ENCODE data around the gene BLVRA. TPM values are rescaled to one million over a fixed set of nuclear protein-coding genes. Genes with fewer than 3 reads are reported as not detected.

BLVRA gene
- total RNA-seq, 5 donors from 2014 or later (not counting 1 experiment from before 2014, with no cell fraction given) = 14.1 to 21.3 (median 17.3) TPM

DNA sequence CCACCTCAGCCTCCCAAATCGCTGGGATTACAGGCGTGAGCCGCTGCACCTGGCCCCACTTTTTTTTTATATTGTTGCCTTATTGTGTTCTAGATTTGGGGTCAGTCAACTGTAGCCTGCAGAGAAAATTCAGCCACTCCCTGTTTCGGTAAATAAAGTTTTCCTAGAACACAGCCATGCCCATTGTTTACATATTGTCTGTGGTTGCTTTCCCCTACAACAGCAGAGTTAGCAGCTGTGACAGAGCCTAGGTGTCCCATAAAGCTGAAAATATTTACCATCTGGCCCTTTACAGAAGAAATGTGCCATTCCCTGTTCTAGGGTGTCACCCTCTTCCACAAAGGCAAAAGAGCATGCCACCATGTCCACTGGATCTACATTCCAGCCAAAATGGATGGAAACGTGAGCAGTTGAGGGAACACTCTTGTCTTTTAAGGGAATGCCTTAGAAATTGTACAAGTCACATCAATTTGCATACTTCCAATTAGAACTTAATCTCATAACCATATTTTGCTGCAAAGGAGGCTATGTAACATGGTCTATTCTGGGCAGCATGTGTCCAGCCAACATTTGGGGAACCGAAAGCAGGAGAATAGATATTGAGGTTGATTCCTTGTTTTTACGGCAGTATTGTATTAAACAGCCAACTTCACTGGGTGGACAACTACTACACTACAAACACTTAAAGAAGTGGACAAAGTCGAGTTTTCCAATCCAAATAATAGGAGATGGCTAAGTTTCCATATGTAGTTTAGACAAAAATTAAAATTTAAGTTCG, 11.0 kb upstream of the BLVRA start:
- no peaks in the 10 kb centered on the region for H3K9me3 ChIP-seq
- no peaks in the 10 kb centered on the region for H3K4me1 ChIP-seq (ENCODE audit: control insufficient read depth in 1 of 2, extremely low read depth in 1 of 2, insufficient read depth in 2 of 2, low read length in 2 of 2)
- WGBS (ENCODE audit: insufficient coverage) = 80% methylated on average over 1 of the region's 9 CpGs
- no peak overlapping the region for H3K27ac Mint-ChIP-seq
- no peak overlapping the region for H3K4me3 Mint-ChIP-seq
- CTCF ChIA-PET = interaction anchor here in 1 of 2 donors (0.6 kb wide), 1 partner anchor 880 kb away, joined by 3 read pairs; no protein-coding TSS in a partner anchor
- peaks cover 0 to 3% (median 0%) of the 10 kb centered on the region in 3 donors for H3K4me1 Mint-ChIP-seq
- no peaks in the 10 kb centered on the region for H3K36me3 ChIP-seq (ENCODE audit: control insufficient read depth in 2 of 2, extremely low read depth in 1 of 2, insufficient read depth in 1 of 2, low read length in 1 of 2)
- H3K9me3 Mint-ChIP-seq = no peaks in the 10 kb centered on the region
- H3K4me3 ChIP-seq (ENCODE audit: control insufficient read depth in 1 of 2, extremely low read depth in 1 of 2, low read length in 1 of 2) = no peak overlapping the region
- POLR2A ChIA-PET = no interaction called here
- H3K27me3 Mint-ChIP-seq = peaks cover 0 to 3% of the 10 kb centered on the region in 2 donors
- H3K27me3 ChIP-seq (replicated peaks in 1 of 2; ENCODE audit: control insufficient read depth in 2 of 2, extremely low read depth in 1 of 2, insufficient read depth in 2 of 2, low read length in 1 of 2) = peaks cover 0 to 6% of the 10 kb centered on the region in 2 experiments
- no peaks in the 10 kb centered on the region for H3K36me3 Mint-ChIP-seq
- H3K27ac ChIP-seq (ENCODE audit: low read length) = no peak overlapping the region
- ATAC-seq (replicated peaks in 1 of 4) (no peak), DNase-seq (no peak)

DNA sequence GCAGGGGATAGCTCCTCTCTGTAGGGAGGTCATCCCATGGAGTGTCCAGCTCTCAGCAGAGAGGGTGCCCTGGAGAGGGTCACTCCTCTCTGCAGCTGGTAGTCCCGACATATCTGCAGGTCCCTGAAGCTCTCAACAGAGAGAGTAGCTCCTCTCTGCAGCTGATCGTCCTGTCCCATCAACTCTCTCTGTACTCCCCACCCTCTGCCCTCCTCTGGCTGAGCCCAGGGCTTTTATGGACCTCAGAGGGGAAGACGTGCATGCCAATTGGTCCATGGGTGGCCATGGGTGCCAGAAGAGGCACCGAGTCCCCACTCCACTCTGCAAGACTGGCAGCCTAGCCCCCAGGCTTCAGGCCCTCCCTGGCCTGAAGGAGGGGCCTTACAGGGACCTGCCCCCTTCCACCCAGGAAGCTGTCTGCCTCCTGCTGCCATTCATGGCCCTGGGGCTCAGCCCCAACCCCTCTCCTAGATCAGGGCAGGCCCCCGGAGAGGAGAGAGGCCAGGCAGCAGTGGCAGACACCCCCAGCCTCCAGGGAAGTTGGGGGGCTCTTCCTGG, 9.0 kb upstream of the BLVRA start:
- Mint-ChIP-seq H3K27me3 (peaks cover 0 to 3% of the 10 kb centered on the region in 2 donors), H3K27ac (no peak overlapping the region), H3K36me3 (no peaks in the 10 kb centered on the region), H3K4me1 (peaks cover 0 to 3% (median 0%) of the 10 kb centered on the region in 3 donors), H3K4me3 (no peak overlapping the region), H3K9me3 (no peaks in the 10 kb centered on the region)
- ChIA-PET CTCF (no interaction called here), POLR2A (no interaction called here)
- Histone ChIP-seq H3K36me3 (ENCODE audit: control insufficient read depth in 2 of 2, extremely low read depth in 1 of 2, insufficient read depth in 1 of 2, low read length in 1 of 2) (no peaks in the 10 kb centered on the region), H3K9me3 (no peaks in the 10 kb centered on the region), H3K4me3 (ENCODE audit: control insufficient read depth in 1 of 2, extremely low read depth in 1 of 2, low read length in 1 of 2) (no peak overlapping the region), H3K27ac (ENCODE audit: low read length) (no peak overlapping the region), H3K27me3 (replicated peaks in 1 of 2; ENCODE audit: control insufficient read depth in 2 of 2, extremely low read depth in 1 of 2, insufficient read depth in 2 of 2, low read length in 1 of 2) (peaks cover 0 to 6% of the 10 kb centered on the region in 2 experiments), H3K4me1 (ENCODE audit: control insufficient read depth in 1 of 2, extremely low read depth in 1 of 2, insufficient read depth in 2 of 2, low read length in 2 of 2) (no peaks in the 10 kb centered on the region)
- no peak for ATAC-seq (replicated peaks in 1 of 4)
- WGBS (ENCODE audit: insufficient coverage) = 84% methylated on average over 4 of the region's 5 CpGs
- no peak for DNase-seq

DNA sequence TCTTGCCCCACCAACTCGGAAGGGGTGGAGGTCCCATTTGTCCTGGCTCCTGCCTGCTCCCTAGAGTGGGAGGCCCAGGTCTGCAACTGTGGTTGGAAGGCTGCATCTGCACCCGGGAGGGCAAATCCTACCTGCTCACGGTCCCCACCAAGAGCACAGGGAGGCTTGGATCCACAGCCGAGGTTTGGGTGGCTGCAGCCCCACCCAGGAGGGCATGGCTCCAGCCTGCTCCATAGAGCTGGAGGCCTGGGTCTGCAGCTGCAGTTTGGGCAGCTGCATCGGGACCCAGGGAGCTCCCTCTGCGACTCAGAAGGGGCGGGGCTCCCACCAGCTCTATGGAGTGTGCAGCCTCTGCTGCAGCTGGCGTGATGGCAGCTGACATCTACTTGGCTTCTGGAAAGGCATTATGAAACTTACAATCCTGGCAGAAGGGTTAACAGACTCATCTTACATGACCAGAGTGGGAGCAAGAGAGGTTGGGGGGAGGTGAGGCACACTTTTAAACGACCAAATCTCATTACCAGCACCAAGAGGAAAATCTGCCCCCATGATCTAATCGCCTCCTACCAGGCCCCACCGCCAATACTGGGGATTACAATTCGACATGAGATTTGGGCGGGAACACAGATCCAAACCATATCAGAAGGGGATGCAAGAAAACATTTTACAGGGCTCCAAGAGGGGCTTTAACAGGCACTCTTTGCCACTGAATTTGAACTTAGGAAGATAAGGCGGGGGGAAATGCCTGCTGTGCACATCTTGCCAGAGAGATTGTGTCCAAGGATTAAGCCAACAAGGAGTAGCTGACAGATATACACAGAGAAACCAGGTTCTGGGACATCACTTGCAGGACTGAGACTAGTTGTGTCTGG, 8.2 kb upstream of the BLVRA start:
- no peak overlapping the region for H3K27ac Mint-ChIP-seq
- ATAC-seq (replicated peaks in 1 of 4) (no peak), DNase-seq (no peak)
- H3K4me1 Mint-ChIP-seq = peaks cover 0 to 3% (median 0%) of the 10 kb centered on the region in 3 donors
- Histone ChIP-seq H3K27ac (ENCODE audit: low read length) (no peak overlapping the region), H3K4me3 (ENCODE audit: control insufficient read depth in 1 of 2, extremely low read depth in 1 of 2, low read length in 1 of 2) (no peak overlapping the region), H3K36me3 (ENCODE audit: control insufficient read depth in 2 of 2, extremely low read depth in 1 of 2, insufficient read depth in 1 of 2, low read length in 1 of 2) (no peaks in the 10 kb centered on the region), H3K9me3 (no peaks in the 10 kb centered on the region), H3K4me1 (ENCODE audit: control insufficient read depth in 1 of 2, extremely low read depth in 1 of 2, insufficient read depth in 2 of 2, low read length in 2 of 2) (no peaks in the 10 kb centered on the region), H3K27me3 (replicated peaks in 1 of 2; ENCODE audit: control insufficient read depth in 2 of 2, extremely low read depth in 1 of 2, insufficient read depth in 2 of 2, low read length in 1 of 2) (peaks cover 0 to 6% of the 10 kb centered on the region in 2 experiments)
- 88% methylated on average over 8 of the region's 14 CpGs for WGBS (ENCODE audit: insufficient coverage)
- peaks cover 0 to 3% of the 10 kb centered on the region in 2 donors for H3K27me3 Mint-ChIP-seq
- no peak overlapping the region for H3K4me3 Mint-ChIP-seq
- H3K36me3 Mint-ChIP-seq = no peaks in the 10 kb centered on the region
- POLR2A ChIA-PET = no interaction called here
- CTCF ChIA-PET = no interaction called here
- H3K9me3 Mint-ChIP-seq = no peaks in the 10 kb centered on the region

DNA sequence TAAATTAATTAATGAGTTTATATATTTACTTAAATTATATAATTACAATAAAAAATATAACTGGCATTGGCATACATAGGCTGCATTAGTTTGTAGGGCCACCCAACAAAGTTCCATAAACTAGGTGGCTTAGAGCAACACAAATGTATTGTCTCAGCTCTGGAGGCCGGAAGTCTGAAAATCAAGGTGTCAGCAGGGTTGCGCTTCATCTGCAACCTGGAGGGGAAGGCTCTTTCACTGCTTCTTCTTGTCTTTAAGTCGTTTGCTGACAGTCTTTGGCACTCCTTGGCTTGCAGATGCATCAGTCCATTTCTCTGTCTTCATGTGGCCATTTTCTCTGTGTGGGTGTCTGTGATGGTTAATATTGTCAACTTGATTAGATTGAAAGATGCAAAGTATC, 6.1 kb upstream of the BLVRA start:
- no peaks in the 10 kb centered on the region for H3K4me1 ChIP-seq (ENCODE audit: control insufficient read depth in 1 of 2, extremely low read depth in 1 of 2, insufficient read depth in 2 of 2, low read length in 2 of 2)
- 75% methylated on average over 2 of the region's 3 CpGs for WGBS (ENCODE audit: insufficient coverage)
- H3K9me3 Mint-ChIP-seq = no peaks in the 10 kb centered on the region

DNA sequence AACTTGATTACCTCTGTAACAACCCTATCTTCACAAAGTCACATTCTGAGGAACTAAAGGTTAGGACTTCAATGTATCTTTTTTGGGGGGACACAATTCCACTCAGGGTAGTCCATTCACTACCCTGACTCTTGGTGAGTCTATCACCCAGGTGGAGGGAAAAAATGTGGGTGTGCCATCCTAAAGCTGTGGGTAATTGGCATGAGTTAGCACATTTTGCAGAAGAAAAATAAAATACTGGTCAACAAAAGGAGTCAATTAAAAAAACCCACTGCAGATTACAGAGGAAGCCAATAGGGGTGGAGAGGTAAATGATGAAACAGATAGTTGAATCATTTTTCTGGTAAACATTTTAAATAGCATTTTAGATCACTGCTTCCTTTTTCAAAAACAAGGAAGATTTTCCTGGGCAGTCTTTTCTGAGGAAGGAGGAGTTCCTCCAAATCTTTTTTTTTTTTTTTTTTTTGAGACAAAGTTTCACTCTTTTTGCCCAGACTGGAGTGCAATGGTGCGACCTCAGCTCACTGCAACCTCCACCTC, 5.1 kb upstream of the BLVRA start:
- H3K27ac ChIP-seq (ENCODE audit: low read length) = no peak overlapping the region
- Mint-ChIP-seq H3K27me3 (no peaks in the 10 kb centered on the region), H3K27ac (no peak overlapping the region), H3K4me3 (no peak overlapping the region), H3K9me3 (no peaks in the 10 kb centered on the region), H3K36me3 (no peaks in the 10 kb centered on the region), H3K4me1 (peaks cover 10 to 16% (median 15%) of the 10 kb centered on the region in 3 donors)
- WGBS (ENCODE audit: insufficient coverage) = 100% methylated on average over 1 of the region's 1 CpG
- no peak for ATAC-seq (replicated peaks in 1 of 4)
- no peak for DNase-seq
- no peaks in the 10 kb centered on the region for H3K9me3 ChIP-seq
- no peak overlapping the region for H3K4me3 ChIP-seq (ENCODE audit: control insufficient read depth in 1 of 2, extremely low read depth in 1 of 2, low read length in 1 of 2)
- peaks cover 0 to 8% of the 10 kb centered on the region in 2 experiments for H3K4me1 ChIP-seq (ENCODE audit: control insufficient read depth in 1 of 2, extremely low read depth in 1 of 2, insufficient read depth in 2 of 2, low read length in 2 of 2)
- no peaks in the 10 kb centered on the region for H3K36me3 ChIP-seq (ENCODE audit: control insufficient read depth in 2 of 2, extremely low read depth in 1 of 2, insufficient read depth in 1 of 2, low read length in 1 of 2)
- ChIA-PET CTCF (no interaction called here), POLR2A (no interaction called here)
- H3K27me3 ChIP-seq (replicated peaks in 1 of 2; ENCODE audit: control insufficient read depth in 2 of 2, extremely low read depth in 1 of 2, insufficient read depth in 2 of 2, low read length in 1 of 2) = peaks cover 0 to 6% of the 10 kb centered on the region in 2 experiments

More for the DNA sequence above, 6.1 kb upstream of the BLVRA start:
- Histone ChIP-seq H3K27me3 (replicated peaks in 1 of 2; ENCODE audit: control insufficient read depth in 2 of 2, extremely low read depth in 1 of 2, insufficient read depth in 2 of 2, low read length in 1 of 2) (peaks cover 0 to 6% of the 10 kb centered on the region in 2 experiments), H3K27ac (ENCODE audit: low read length) (no peak overlapping the region), H3K9me3 (no peaks in the 10 kb centered on the region), H3K4me3 (ENCODE audit: control insufficient read depth in 1 of 2, extremely low read depth in 1 of 2, low read length in 1 of 2) (no peak overlapping the region), H3K36me3 (ENCODE audit: control insufficient read depth in 2 of 2, extremely low read depth in 1 of 2, insufficient read depth in 1 of 2, low read length in 1 of 2) (no peaks in the 10 kb centered on the region)
- Mint-ChIP-seq H3K27ac (no peak overlapping the region), H3K4me3 (no peak overlapping the region), H3K36me3 (no peaks in the 10 kb centered on the region), H3K4me1 (peaks cover 4 to 10% (median 8%) of the 10 kb centered on the region in 3 donors), H3K27me3 (no peaks in the 10 kb centered on the region)
- ChIA-PET CTCF (no interaction called here), POLR2A (no interaction called here)
- DNase-seq = no peak
- ATAC-seq (replicated peaks in 1 of 4) = no peak

DNA sequence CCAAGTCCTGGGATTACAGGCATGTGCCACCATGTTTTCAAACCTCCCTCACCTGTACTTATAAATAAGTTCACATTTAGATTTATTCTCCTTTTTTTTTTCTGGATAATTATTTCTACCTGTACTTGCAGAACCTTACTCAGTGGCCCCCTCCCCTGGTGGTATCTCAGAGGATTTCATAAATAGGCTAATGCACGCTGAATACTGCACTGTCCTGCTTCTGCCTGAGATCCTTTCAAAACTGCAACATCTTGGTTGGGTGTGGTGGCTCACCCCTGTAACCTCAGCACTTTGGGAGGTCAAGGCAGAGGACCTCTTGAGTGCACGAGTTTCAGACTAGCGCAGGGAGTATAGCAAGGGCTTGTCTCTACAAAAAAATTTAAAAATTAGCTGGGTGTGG, 4.6 kb upstream of the BLVRA start:
- ChIA-PET POLR2A (no interaction called here), CTCF (no interaction called here)
- 82% methylated on average over 2 of the region's 3 CpGs for WGBS (ENCODE audit: insufficient coverage)
- ATAC-seq (replicated peaks in 1 of 4) (no peak), DNase-seq (no peak)
- no peaks in the 10 kb centered on the region for H3K36me3 ChIP-seq (ENCODE audit: control insufficient read depth in 2 of 2, extremely low read depth in 1 of 2, insufficient read depth in 1 of 2, low read length in 1 of 2)
- H3K9me3 ChIP-seq = no peaks in the 10 kb centered on the region
- Mint-ChIP-seq H3K27ac (no peak overlapping the region), H3K4me3 (no peak overlapping the region), H3K27me3 (no peaks in the 10 kb centered on the region), H3K36me3 (no peaks in the 10 kb centered on the region), H3K4me1 (peaks cover 10 to 16% (median 15%) of the 10 kb centered on the region in 3 donors), H3K9me3 (no peaks in the 10 kb centered on the region)
- H3K4me1 ChIP-seq (ENCODE audit: control insufficient read depth in 1 of 2, extremely low read depth in 1 of 2, insufficient read depth in 2 of 2, low read length in 2 of 2) = peaks cover 0 to 8% of the 10 kb centered on the region in 2 experiments
- no peak overlapping the region for H3K27ac ChIP-seq (ENCODE audit: low read length)
- H3K4me3 ChIP-seq (ENCODE audit: control insufficient read depth in 1 of 2, extremely low read depth in 1 of 2, low read length in 1 of 2) = no peak overlapping the region
- peaks cover 0 to 6% of the 10 kb centered on the region in 2 experiments for H3K27me3 ChIP-seq (replicated peaks in 1 of 2; ENCODE audit: control insufficient read depth in 2 of 2, extremely low read depth in 1 of 2, insufficient read depth in 2 of 2, low read length in 1 of 2)

Measured in T-cell (primary cell).